WTC11 (cell line): ENCODE measurements around the gene ST3GAL5.

Experiments
- ARID4B ChIP-seq: sonication (generic); formaldehyde crosslinking; IDR thresholded peaks from 2 replicates; pipeline ENCODE4 v1.8.0; 2023; ENCODE audit warnings: missing genetic modification reagents, mild to moderate bottlenecking, borderline replicate concordance
- ATF6 ChIP-seq: sonication (generic); formaldehyde crosslinking; IDR thresholded peaks from 2 replicates; pipeline ENCODE4 v1.8.1; 2023; ENCODE audit warnings: mild to moderate bottlenecking, missing genetic modification reagents
- CTCF ChIP-seq: fragments of 200-600 bp; IDR thresholded peaks from 2 replicates; pipeline ENCODE4 v1.8.0; 2022; ENCODE audit warnings: antibody characterized with exemption
- ELF4 ChIP-seq: sonication (generic); formaldehyde crosslinking; IDR thresholded peaks from 2 replicates; pipeline ENCODE4 v1.8.1; 2022; ENCODE audit warnings: low read depth, mild to moderate bottlenecking, moderate library complexity, missing genetic modification reagents
- FOXP4 ChIP-seq: sonication (generic); formaldehyde crosslinking; IDR thresholded peaks from 2 replicates; pipeline ENCODE4 v1.8.0; 2022; ENCODE audit warnings: mild to moderate bottlenecking, missing genetic modification reagents
- JUN ChIP-seq: sonication (generic); formaldehyde crosslinking; IDR thresholded peaks from 2 replicates; pipeline ENCODE4 v1.8.0; 2023; ENCODE audit warnings: mild to moderate bottlenecking, missing genetic modification reagents
- MAX ChIP-seq: sonication (generic); formaldehyde crosslinking; IDR thresholded peaks from 2 replicates; pipeline ENCODE4 v1.8.0; 2022; ENCODE audit warnings: mild to moderate bottlenecking, missing genetic modification reagents
- OVOL2 ChIP-seq: fragments of 250-450 bp; sonication (Bioruptor Pico); IDR thresholded peaks from 2 replicates; pipeline ENCODE4 v1.9.0; 2021; ENCODE audit warnings: mild to moderate bottlenecking, borderline replicate concordance
- RELA ChIP-seq: sonication (generic); formaldehyde crosslinking; IDR thresholded peaks from 2 replicates; pipeline ENCODE4 v1.8.1; 2022; ENCODE audit warnings: missing genetic modification reagents, mild to moderate bottlenecking, borderline replicate concordance
- SP1 ChIP-seq: sonication (generic); formaldehyde crosslinking; conservative IDR thresholded peaks from 2 replicates; pipeline ENCODE4 v1.8.1; 2022; ENCODE audit warnings: missing genetic modification reagents
- USF2 ChIP-seq: sonication (generic); formaldehyde crosslinking; IDR thresholded peaks from 2 replicates; pipeline ENCODE4 v1.8.1; 2023; ENCODE audit warnings: mild to moderate bottlenecking, missing genetic modification reagents, moderate library complexity
- ZNF423 ChIP-seq: fragments of 250-450 bp; sonication (Bioruptor Pico); IDR thresholded peaks from 2 replicates; pipeline ENCODE4 v2.1.2; 2022; ENCODE audit warnings: mild to moderate bottlenecking, moderate library complexity

GRCh38 chr2:85935746-85936208 is 47.0 kb upstream of the ST3GAL5 start:
- TF ChIP-seq CTCF (no peak), RELA (CRISPR knock-in tag) (no peak), USF2 (CRISPR knock-in tag) (no peak), ATF6 (no peak), FOXP4 (CRISPR knock-in tag) (no peak), MAX (CRISPR knock-in tag) (no peak), ELF4 (CRISPR knock-in tag) (no peak), ARID4B (CRISPR knock-in tag) (no peak), ZNF423 (CRISPR knock-in tag) (no peak), SP1 (no peak), OVOL2 (no peak), JUN (CRISPR knock-in tag) (no peak)
